Endothelial cell (in vitro differentiated cells): Measurements from ENCODE around the gene LRIT3. TPM values are rescaled to one million over a fixed set of nuclear protein-coding genes. Genes with fewer than 3 reads are reported as not detected.

Experiments
- DNase-seq: peaks from one replicate; pipeline ENCODE4 v3.0.0; 2021; ENCODE audit warnings: low spot score
- H3K27ac Mint-ChIP-seq: one replicate; pipeline ENCODE4 v1.8.0; 2021; ENCODE audit warnings: mixed read lengths, inconsistent platforms; ENCODE audit not compliant: unreplicated experiment
- H3K27me3 Mint-ChIP-seq: one replicate; pipeline ENCODE4 v1.8.0; 2021; ENCODE audit warnings: mild to moderate bottlenecking, moderate library complexity, mixed read lengths, inconsistent platforms; ENCODE audit not compliant: unreplicated experiment
- H3K36me3 Mint-ChIP-seq: one replicate; pipeline ENCODE4 v1.8.0; 2021; ENCODE audit warnings: mild to moderate bottlenecking, low read depth, mixed read lengths, inconsistent platforms; ENCODE audit not compliant: unreplicated experiment
- H3K4me1 Mint-ChIP-seq: one replicate; pipeline ENCODE4 v1.8.0; 2021; ENCODE audit warnings: mild to moderate bottlenecking, mixed read lengths, inconsistent platforms; ENCODE audit not compliant: unreplicated experiment
- H3K4me3 Mint-ChIP-seq: one replicate; pipeline ENCODE4 v1.8.0; 2021; ENCODE audit warnings: mild to moderate bottlenecking, mixed read lengths, inconsistent platforms; ENCODE audit not compliant: unreplicated experiment
- H3K9me3 Mint-ChIP-seq: one replicate; pipeline ENCODE4 v1.8.0; 2021; ENCODE audit warnings: mixed read lengths, inconsistent platforms; ENCODE audit not compliant: unreplicated experiment
- CTCF ChIP-seq: fragments of 200-600 bp; sonication (generic); IDR thresholded peaks from one replicate; pipeline ENCODE4 v1.5.0; 2021; ENCODE audit warnings: antibody characterized with exemption; ENCODE audit not compliant: unreplicated experiment
- total RNA-seq: library from RNA; stranded (reverse); fragmentation: NEBNext Ultra II Directional; extraction: Animal tissue kit (Norgen Biotek cat#: 25700); gene quantifications from one replicate; pipeline ENCODE4 v1.2.1, GENCODE V29; 2021; ENCODE audit not compliant: unreplicated experiment

Gene LRIT3
- total RNA-seq, 1 donor from 2014 or later, result 0.95 TPM

GRCh38 chr4:109913596-109914241 is 65.8 kb downstream of the LRIT3 start:
- no peak for TF ChIP-seq CTCF
- peak overlapping the region; percentile 45 for H3K4me3 Mint-ChIP-seq

GRCh38 chr4:109914322-109914721 is 66.4 kb downstream of the LRIT3 start:
- no peak for DNase-seq
- Mint-ChIP-seq H3K36me3 (no peaks in the 10 kb centered on the region), H3K27me3 (peaks cover 3% of the 10 kb centered on the region), H3K9me3 (no peaks in the 10 kb centered on the region), H3K4me3 (peak overlapping the region; percentile 57), H3K27ac (no peak overlapping the region), H3K4me1 (peaks cover 31% of the 10 kb centered on the region)
- no peak for TF ChIP-seq CTCF

More at GRCh38 chr4:109913596-109914241, 65.8 kb downstream of the LRIT3 start:
- H3K27ac Mint-ChIP-seq, result no peak overlapping the region
- H3K36me3 Mint-ChIP-seq, result no peaks in the 10 kb centered on the region
- peaks cover 1% of the 10 kb centered on the region for H3K27me3 Mint-ChIP-seq
- peaks cover 28% of the 10 kb centered on the region for H3K4me1 Mint-ChIP-seq
- no peaks in the 10 kb centered on the region for H3K9me3 Mint-ChIP-seq
- no peak for DNase-seq

- H3K27me3 Mint-ChIP-seq, result peaks cover 3% of the 10 kb centered on the region
- DNase-seq, result no peak
- H3K9me3 Mint-ChIP-seq, result no peaks in the 10 kb centered on the region
- no peak overlapping the region for H3K27ac Mint-ChIP-seq
- H3K4me1 Mint-ChIP-seq, result peaks cover 36% of the 10 kb centered on the region
- no peaks in the 10 kb centered on the region for H3K36me3 Mint-ChIP-seq
- no peak for TF ChIP-seq CTCF
- no peak overlapping the region for H3K4me3 Mint-ChIP-seq
Measured at GRCh38 chr4:109915385-109916026, 67.6 kb downstream of the LRIT3 start.

GRCh38 chr4:109916027-109916409 is 68.1 kb downstream of the LRIT3 start:
- H3K27ac Mint-ChIP-seq, result no peak overlapping the region
- H3K27me3 Mint-ChIP-seq, result peaks cover 3% of the 10 kb centered on the region
- TF ChIP-seq CTCF, result no peak
- H3K4me1 Mint-ChIP-seq, result peaks cover 39% of the 10 kb centered on the region
- H3K4me3 Mint-ChIP-seq, result no peak overlapping the region
- no peaks in the 10 kb centered on the region for H3K36me3 Mint-ChIP-seq
- no peak for DNase-seq
- H3K9me3 Mint-ChIP-seq, result no peaks in the 10 kb centered on the region

GRCh38 chr4:109921384-109921808 is 73.5 kb downstream of the LRIT3 start:
- H3K36me3 Mint-ChIP-seq, result no peaks in the 10 kb centered on the region
- H3K4me1 Mint-ChIP-seq, result peaks cover 17% of the 10 kb centered on the region
- no peak for DNase-seq

More at GRCh38 chr4:109921384-109921808, 73.5 kb downstream of the LRIT3 start:
- no peak for TF ChIP-seq CTCF
- Mint-ChIP-seq H3K4me3 (no peak overlapping the region), H3K9me3 (no peaks in the 10 kb centered on the region), H3K27me3 (peaks cover 1% of the 10 kb centered on the region), H3K27ac (no peak overlapping the region)
